Motor neuron (in vitro differentiated cells): ENCODE data around the gene MED16. TPM values are rescaled to one million over a fixed set of nuclear protein-coding genes. Genes with fewer than 3 reads are reported as not detected.

Experiments
- ATAC-seq, 8 experiments: fragments of 200-7000 bp; cut with Tn5 transposase; replicated peaks in 6 of 8; 2 replicates each; pipeline ENCODE4 v1.8.0; 2021; ENCODE audit warnings: mild to moderate bottlenecking in 8 of 8, moderate library complexity in 8 of 8
- H3K27ac ChIP-seq, 2 donors: fragments of 250-450 bp; sonication (Bioruptor Pico); 2 replicates each; pipeline ENCODE4 v1.9.0; 2021; ENCODE audit warnings: antibody characterized with exemption in 2 of 2, mild to moderate bottlenecking in 2 of 2, moderate library complexity in 1 of 2
- H3K4me1 ChIP-seq, 2 donors: fragments of 250-450 bp; sonication (Bioruptor Pico); replicated peaks in 1 of 2; 2 replicates each; pipeline ENCODE4 v1.6.1; 2021; ENCODE audit warnings: antibody characterized with exemption in 2 of 2, mild to moderate bottlenecking in 2 of 2, moderate library complexity in 1 of 2
- H3K4me3 ChIP-seq, 5 donors: fragments of 250-450 bp; sonication (Bioruptor Pico); 2 replicates each; pipeline ENCODE4 v1.9.0; 2021; ENCODE audit warnings: antibody characterized with exemption in 5 of 5, mild to moderate bottlenecking in 5 of 5, moderate library complexity in 4 of 5
- WGBS, 10 experiments: fragments of 450-650 bp; shearing (Covaris generic); methylation state at CpG; one replicate each; pipeline ENCODE4 v1.0.0; 2022; 5-methylcytosine and 5-hydroxymethylcytosine counted together
- in situ Hi-C, 9 experiments: fragments of 400-800 bp; cut with MboI; loops; one replicate each; pipeline ENCODE4 v1.15.0; 2021; ENCODE audit warnings: low sequenced_read_pairs in 9 of 9, low pct_unique_long_range_greater_than_20kb in 2 of 9; ENCODE audit not compliant: unreplicated experiment in 9 of 9
- total RNA-seq, 8 experiments: library from RNA; unstranded; fragments of 300-600 nt; gene quantifications; 2 replicates each; pipeline versions ENCODE4 v1.2.3 to v1.2.4, GENCODE V29; 2022

The MED16 gene, protein sequence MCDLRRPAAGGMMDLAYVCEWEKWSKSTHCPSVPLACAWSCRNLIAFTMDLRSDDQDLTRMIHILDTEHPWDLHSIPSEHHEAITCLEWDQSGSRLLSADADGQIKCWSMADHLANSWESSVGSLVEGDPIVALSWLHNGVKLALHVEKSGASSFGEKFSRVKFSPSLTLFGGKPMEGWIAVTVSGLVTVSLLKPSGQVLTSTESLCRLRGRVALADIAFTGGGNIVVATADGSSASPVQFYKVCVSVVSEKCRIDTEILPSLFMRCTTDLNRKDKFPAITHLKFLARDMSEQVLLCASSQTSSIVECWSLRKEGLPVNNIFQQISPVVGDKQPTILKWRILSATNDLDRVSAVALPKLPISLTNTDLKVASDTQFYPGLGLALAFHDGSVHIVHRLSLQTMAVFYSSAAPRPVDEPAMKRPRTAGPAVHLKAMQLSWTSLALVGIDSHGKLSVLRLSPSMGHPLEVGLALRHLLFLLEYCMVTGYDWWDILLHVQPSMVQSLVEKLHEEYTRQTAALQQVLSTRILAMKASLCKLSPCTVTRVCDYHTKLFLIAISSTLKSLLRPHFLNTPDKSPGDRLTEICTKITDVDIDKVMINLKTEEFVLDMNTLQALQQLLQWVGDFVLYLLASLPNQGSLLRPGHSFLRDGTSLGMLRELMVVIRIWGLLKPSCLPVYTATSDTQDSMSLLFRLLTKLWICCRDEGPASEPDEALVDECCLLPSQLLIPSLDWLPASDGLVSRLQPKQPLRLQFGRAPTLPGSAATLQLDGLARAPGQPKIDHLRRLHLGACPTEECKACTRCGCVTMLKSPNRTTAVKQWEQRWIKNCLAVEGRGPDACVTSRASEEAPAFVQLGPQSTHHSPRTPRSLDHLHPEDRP
- total RNA-seq, result 10 to 100 TPM; 15.0 to 44.1 (median 26.1) TPM

- in situ Hi-C loops, result no loop called here
- ATAC-seq, result peak; percentile 90 to 95 (median 93)
- Histone ChIP-seq H3K4me3 (peak within 1 kb of the TSS; percentile 96 to 100 (median 99)), H3K4me1 (no peaks in the 10 kb centered on the region), H3K27ac (peak within 1 kb of the TSS; percentile 98 to 99)
- 0 to 6% (median 0%) methylated on average over 2 to 25 of the region's 69 CpGs; no CpG with 5 or more reads in 3 of the 10 experiments for WGBS, 10 experiments
These were observed at the start of gene MED16, which contains the start of gene RNU6-9 for GRCh38 chr19:892894-893689. TSS of gene MED16 (minus strand) at chr19:893187. CDS start at chr19:891131, 2,056 bp downstream. TSS of gene RNU6-9 (plus strand) at chr19:893484.

DNA sequence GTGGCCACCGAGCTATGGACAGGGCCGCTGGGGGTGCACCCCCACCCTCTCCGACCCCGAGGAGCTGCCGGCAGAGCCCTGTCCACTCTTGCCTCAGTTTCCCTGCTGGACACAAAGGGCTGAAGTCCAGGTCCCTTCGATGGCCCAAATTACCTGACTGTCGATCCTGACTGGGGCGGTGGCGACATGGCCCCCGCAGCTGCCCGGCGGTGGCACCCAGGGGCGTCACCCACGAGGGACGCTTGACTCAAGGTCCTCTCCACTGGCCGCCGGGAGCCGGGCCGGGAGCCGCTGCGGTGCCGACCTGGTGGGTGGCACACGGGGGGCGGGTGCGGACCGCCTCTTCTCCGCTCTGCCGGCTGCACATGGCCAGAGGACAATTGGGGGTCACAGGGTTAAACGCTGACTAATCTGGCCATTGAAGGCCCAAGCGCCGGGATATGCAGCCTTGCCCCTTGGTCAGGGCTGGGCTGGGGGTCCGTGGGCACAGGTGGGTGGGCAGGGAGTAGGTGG lies 49.2 kb upstream of the MED16 start:
- no peak for ATAC-seq
- Histone ChIP-seq H3K27ac (no peak overlapping the region), H3K4me1 (no peaks in the 10 kb centered on the region), H3K4me3 (no peak overlapping the region)
- in situ Hi-C loops, result no loop called here
- WGBS, 10 experiments, result 75 to 100% (median 94%) methylated on average over 3 to 10 of the region's 32 CpGs; no CpG with 5 or more reads in 7 of the 10 experiments

GRCh38 chr19:941292-942132 lies 48.5 kb upstream of the MED16 start:
- in situ Hi-C loops, result no loop called here
- 56 to 94% (median 85%) methylated on average over 1 to 8 of the region's 45 CpGs; no CpG with 5 or more reads in 3 of the 10 experiments for WGBS, 10 experiments
- H3K4me1 ChIP-seq, result no peaks in the 10 kb centered on the region
- no peak overlapping the region for H3K4me3 ChIP-seq
- no peak overlapping the region for H3K27ac ChIP-seq
- ATAC-seq, result no peak

DNA sequence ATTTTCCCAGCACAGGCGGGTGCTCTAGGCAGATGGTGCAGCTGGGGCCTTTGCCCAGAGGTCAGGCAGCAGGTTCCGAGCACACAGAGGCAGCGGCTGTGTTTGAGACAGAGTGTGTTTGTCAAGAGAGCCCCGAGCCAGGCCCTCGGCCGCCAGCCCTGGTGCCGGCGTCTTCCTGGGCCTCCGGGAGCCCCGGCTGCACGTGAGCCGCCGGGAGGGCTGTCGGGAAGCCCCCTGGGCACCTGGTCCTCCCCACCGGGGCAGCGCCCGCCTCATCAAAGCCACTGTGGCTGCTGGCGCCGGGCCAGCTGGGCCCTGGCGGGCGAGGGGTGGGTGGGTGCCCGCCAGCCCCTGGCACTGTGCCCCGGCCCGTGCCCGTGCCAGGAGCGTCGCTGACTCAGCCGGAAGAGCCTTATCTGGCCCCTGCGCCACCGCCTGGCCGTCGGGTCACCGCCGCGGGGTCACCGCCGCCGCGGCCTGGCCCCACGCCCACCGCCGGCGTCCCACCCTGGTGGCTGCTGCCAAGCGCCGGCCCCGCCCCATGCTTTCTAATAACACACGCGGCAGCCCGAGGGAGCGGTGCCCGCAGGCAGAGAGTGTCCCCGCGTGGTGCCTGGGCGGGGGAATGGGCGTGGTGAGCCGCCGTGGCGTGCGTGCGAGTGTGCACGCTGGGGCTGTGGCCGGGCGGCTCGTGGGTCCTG lies 47.8 kb upstream of the MED16 start:
- WGBS, 10 experiments, result 91 to 100% (median 94%) methylated on average over 1 to 8 of the region's 64 CpGs; no CpG with 5 or more reads in 7 of the 10 experiments

GRCh38 chr19:939922-940321 lies 46.9 kb upstream of the MED16 start:
- H3K4me3 ChIP-seq, result no peak overlapping the region
- no CpG with 5 or more reads among the region's 7 CpGs for WGBS, 10 experiments
- H3K4me1 ChIP-seq, result no peaks in the 10 kb centered on the region
- ATAC-seq, result no peak
- no peak overlapping the region for H3K27ac ChIP-seq
- in situ Hi-C loops, result no loop called here

More for the DNA sequence above, 47.8 kb upstream of the MED16 start:
- H3K4me3 ChIP-seq, result no peak overlapping the region
- no peak overlapping the region for H3K27ac ChIP-seq
- peak in 3 of 8 experiments; percentile 16 to 67 (median 18) for ATAC-seq
- H3K4me1 ChIP-seq, result no peaks in the 10 kb centered on the region
- in situ Hi-C loops, result no loop called here

DNA sequence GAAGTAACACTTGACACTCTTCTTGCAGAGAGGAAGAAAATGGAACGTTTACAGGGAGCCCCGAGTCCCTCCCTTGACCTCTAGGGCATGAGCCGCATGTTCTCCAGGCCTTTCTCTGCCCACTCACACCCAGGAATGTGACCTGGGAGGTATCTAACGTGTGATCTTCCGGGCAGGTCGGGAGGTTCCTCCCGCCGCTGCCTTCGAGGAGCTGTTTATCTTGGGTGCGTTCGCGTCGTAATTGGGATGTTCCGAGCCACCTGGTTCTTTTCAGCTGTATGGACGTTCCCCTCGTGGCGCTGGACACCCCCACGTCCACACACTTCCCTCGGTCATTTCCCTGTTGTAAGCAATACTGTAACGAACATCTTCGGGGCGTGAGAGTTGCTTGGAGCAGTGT lies 46.5 kb upstream of the MED16 start:
- H3K4me1 ChIP-seq, result no peaks in the 10 kb centered on the region
- H3K4me3 ChIP-seq, result no peak overlapping the region
- in situ Hi-C loops, result no loop called here
- H3K27ac ChIP-seq, result no peak overlapping the region
- ATAC-seq, result no peak
- WGBS, 10 experiments, result 89 to 100% (median 98%) methylated on average over 1 to 13 of the region's 22 CpGs; no CpG with 5 or more reads in 4 of the 10 experiments

DNA sequence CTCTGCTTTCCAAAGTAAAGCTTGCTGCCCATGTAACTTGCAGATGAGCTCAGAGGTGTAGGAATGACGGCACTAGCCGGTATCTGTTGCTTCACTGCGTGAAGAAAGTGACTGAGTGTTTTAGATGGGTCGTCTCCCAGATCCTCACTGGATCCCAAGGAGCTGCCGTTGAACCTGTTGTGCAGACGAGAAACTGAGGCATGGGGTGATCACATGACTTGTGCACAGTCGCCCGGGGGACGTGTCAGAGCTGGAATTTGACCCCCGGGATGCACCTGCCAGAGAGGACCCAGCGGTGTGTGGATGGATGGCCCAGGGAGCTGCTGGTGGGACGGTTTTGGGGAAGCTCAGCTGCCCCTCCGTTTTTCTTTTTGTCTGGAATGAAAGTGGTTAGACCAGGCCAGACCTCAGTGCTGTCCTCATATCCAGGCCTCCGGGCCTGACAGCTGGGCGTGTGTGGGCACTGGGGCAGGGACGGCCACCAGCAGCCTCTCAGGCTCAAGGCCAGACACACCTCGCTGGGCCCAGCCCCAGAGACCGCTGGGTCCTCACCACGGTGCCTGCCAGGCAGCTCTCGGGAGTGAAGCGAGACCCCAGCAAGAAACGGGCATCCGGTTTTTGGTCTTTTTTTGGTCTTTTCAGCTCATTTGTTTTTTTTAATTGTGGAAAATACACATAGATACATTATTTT lies 45.4 kb upstream of the MED16 start:
- H3K4me1 ChIP-seq, result no peaks in the 10 kb centered on the region
- 81 to 100% (median 89%) methylated on average over 3 to 14 of the region's 23 CpGs; no CpG with 5 or more reads in 2 of the 10 experiments for WGBS, 10 experiments
- no peak overlapping the region for H3K4me3 ChIP-seq
- in situ Hi-C loops, result no loop called here
- no peak overlapping the region for H3K27ac ChIP-seq
- no peak for ATAC-seq

- H3K27ac ChIP-seq, result no peak overlapping the region
- no peak for ATAC-seq
- 86 to 100% (median 96%) methylated on average over 1 to 9 of the region's 16 CpGs; no CpG with 5 or more reads in 5 of the 10 experiments for WGBS, 10 experiments
- H3K4me3 ChIP-seq, result no peak overlapping the region
- in situ Hi-C loops, result no loop called here
- H3K4me1 ChIP-seq, result peaks cover 0 to 2% of the 10 kb centered on the region in 2 donors
These were observed 44.3 kb upstream of the MED16 start for GRCh38 chr19:937259-937694.

- ATAC-seq, result no peak
- WGBS, 10 experiments, result 87 to 100% (median 92%) methylated on average over 1 to 4 of the region's 10 CpGs; no CpG with 5 or more reads in 3 of the 10 experiments
- Histone ChIP-seq H3K4me1 (peaks cover 0 to 2% of the 10 kb centered on the region in 2 donors), H3K4me3 (no peak overlapping the region), H3K27ac (no peak overlapping the region)
- in situ Hi-C loops, result no loop called here
These were observed 43.2 kb upstream of the MED16 start for GRCh38 chr19:936175-936546.

DNA sequence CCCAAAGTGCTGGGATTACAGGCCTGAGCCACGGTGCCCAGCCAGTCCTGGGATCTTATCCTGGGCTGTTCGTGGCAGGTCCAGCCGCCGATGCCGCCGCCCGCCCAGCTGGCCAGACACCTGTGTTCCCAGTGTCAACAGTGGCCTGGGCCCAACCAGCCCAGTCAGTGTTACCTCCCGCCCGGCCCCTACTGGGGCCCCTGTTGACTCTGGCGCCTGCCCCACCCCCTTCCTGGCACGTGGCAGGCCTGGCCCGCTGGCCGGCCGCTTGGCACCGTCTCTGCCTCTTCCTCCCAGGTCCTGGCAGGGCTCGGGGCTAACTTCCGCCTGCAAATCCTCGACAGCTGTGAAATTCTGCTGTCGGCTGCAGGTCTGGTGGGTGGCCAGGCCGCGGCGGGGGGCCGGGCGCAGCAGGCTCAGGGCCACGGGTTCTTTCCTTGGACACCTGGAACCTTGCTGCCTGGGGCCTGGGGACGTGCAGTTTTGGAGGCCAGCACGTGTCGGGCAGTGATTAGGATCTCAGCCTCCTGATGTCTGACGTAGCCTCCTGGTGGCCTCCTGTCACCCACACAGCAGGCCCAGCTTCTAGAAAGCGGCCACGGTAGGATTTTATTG lies 42.0 kb upstream of the MED16 start:
- Histone ChIP-seq H3K27ac (no peak overlapping the region), H3K4me3 (no peak overlapping the region), H3K4me1 (peaks cover 0 to 2% of the 10 kb centered on the region in 2 donors)
- peak in 6 of 8 experiments; percentile 1 to 65 (median 12) for ATAC-seq
- in situ Hi-C loops, result no loop called here
- WGBS, 10 experiments, result 60 to 100% (median 89%) methylated on average over 2 to 15 of the region's 31 CpGs; no CpG with 5 or more reads in 6 of the 10 experiments
